Suppressor macrophage treated with lipopolysaccharide for 1 hour (primary cell): Measurements from ENCODE around the gene CTSF.
A peak's percentile ranks its signal among the peaks of the same experiment; 100 is the strongest.
"Not testable (repeated sequence)": the region's sequence is repeated elsewhere in the genome, so short reads cannot be mapped to it uniquely, and the experiment has no call there.

Experiments
- DNase-seq, 3 donors: peaks; one replicate each; pipeline ENCODE4 v3.0.0-alpha.2; 2020 to 2022

Gene CTSF

GRCh38 chr11:66557733-66558326 lies 10.6 kb downstream of the CTSF start:
- DNase-seq: no peak

- DNase-seq: no peak
Observed at GRCh38 chr11:66556086-66556485, 12.3 kb downstream of the CTSF start.

GRCh38 chr11:66555416-66555815 lies 13.0 kb downstream of the CTSF start:
- DNase-seq: no peak

GRCh38 chr11:66554602-66555001 lies 13.8 kb downstream of the CTSF start:
- no peak for DNase-seq

- no peak for DNase-seq
Observed at GRCh38 chr11:66550887-66551286, 17.5 kb downstream of the CTSF start.

- no peak for DNase-seq
Observed at GRCh38 chr11:66549696-66550095, 18.7 kb downstream of the CTSF start.

- DNase-seq: no peak
Observed at GRCh38 chr11:66548774-66549630, 19.4 kb downstream of the CTSF start.

- DNase-seq: no peak
Observed at GRCh38 chr11:66548041-66548440, 20.4 kb downstream of the CTSF start.

GRCh38 chr11:66547662-66548009 lies 20.8 kb downstream of the CTSF start:
- DNase-seq: no peak

- DNase-seq: no peak
Observed at GRCh38 chr11:66546966-66547661, 21.3 kb downstream of the CTSF start.

GRCh38 chr11:66546368-66546965 lies 21.9 kb downstream of the CTSF start, which contains the start of gene ACTN3:
Gene ACTN3, plus strand, starts transcription at chr11:66546903. Its CDS starts 35 bp downstream, at chr11:66546938.
- no peak for DNase-seq

GRCh38 chr11:66545701-66546367 lies 22.6 kb downstream of the CTSF start, which contains the start of gene ZDHHC24:
Gene ZDHHC24, minus strand, starts transcription at chr11:66546048. Its CDS starts 45 bp downstream, at chr11:66546003.
- DNase-seq: peak; percentile 99

GRCh38 chr11:66544952-66545351 lies 23.5 kb downstream of the CTSF start:
- not testable (repeated sequence) for DNase-seq

- DNase-seq: peak; percentile 24 to 54 (median 42)
Observed at GRCh38 chr11:66543263-66544107, 24.9 kb downstream of the CTSF start.

- DNase-seq: peak; percentile 30 to 51 (median 49)
Observed at GRCh38 chr11:66542362-66542761, 26.0 kb downstream of the CTSF start.

- no peak for DNase-seq
Observed at GRCh38 chr11:66541892-66542291, 26.5 kb downstream of the CTSF start.

GRCh38 chr11:66540598-66540997 lies 27.8 kb downstream of the CTSF start:
- not testable (repeated sequence) for DNase-seq

GRCh38 chr11:66539870-66540213 lies 28.6 kb downstream of the CTSF start:
- no peak for DNase-seq

- DNase-seq: no peak
Observed at GRCh38 chr11:66539170-66539869, 29.1 kb downstream of the CTSF start.

GRCh38 chr11:66532784-66533183 lies 35.6 kb downstream of the CTSF start:
- DNase-seq: peak in 1 of 3 donors; percentile 26

GRCh38 chr11:66531841-66532240 lies 36.6 kb downstream of the CTSF start:
- DNase-seq: no peak
